ENCODE data around the gene GUCD1. TPM values are rescaled to one million over a fixed set of nuclear protein-coding genes. Genes with fewer than 3 reads are reported as not detected.
"Not testable (repeated sequence)": the region's sequence is repeated elsewhere in the genome, so short reads cannot be mapped to it uniquely, and the experiment has no call there.

Gene GUCD1
- total RNA-seq, 2 experiments from 2014 or later = 103 to 104 TPM

- POLR2A ChIA-PET = no interaction called here
- H3K4me3 Mint-ChIP-seq = no peak overlapping the region
- H3K36me3 Mint-ChIP-seq = peaks cover 19% of the 10 kb centered on the region
- ATAC-seq (ENCODE audit: low read depth) (no peak), DNase-seq (no peak)
- H3K27me3 Mint-ChIP-seq = no peaks in the 10 kb centered on the region
- no peak overlapping the region for H3K27ac Mint-ChIP-seq
- H3K4me1 Mint-ChIP-seq = no peaks in the 10 kb centered on the region
- no peaks in the 10 kb centered on the region for H3K9me3 Mint-ChIP-seq
Observed at GRCh38 chr22:24543185-24543601, 11.7 kb downstream of the GUCD1 start.

GRCh38 chr22:24542641-24543040, 12.3 kb downstream of the GUCD1 start:
- ATAC-seq (ENCODE audit: low read depth) = no peak
- no peak overlapping the region for H3K27ac Mint-ChIP-seq
- H3K9me3 Mint-ChIP-seq = no peaks in the 10 kb centered on the region
- no peaks in the 10 kb centered on the region for H3K27me3 Mint-ChIP-seq
- no peaks in the 10 kb centered on the region for H3K4me1 Mint-ChIP-seq
- H3K4me3 Mint-ChIP-seq = no peak overlapping the region
- POLR2A ChIA-PET = no interaction called here
- H3K36me3 Mint-ChIP-seq = peaks cover 19% of the 10 kb centered on the region
- no peak for DNase-seq

GRCh38 chr22:24541681-24542515, 13.0 kb downstream of the GUCD1 start:
- H3K4me3 Mint-ChIP-seq = no peak overlapping the region
- H3K9me3 Mint-ChIP-seq = no peaks in the 10 kb centered on the region
- ATAC-seq (ENCODE audit: low read depth) = no peak
- POLR2A ChIA-PET = interaction anchor here (0.7 to 1.3 kb wide), 2 partner anchors 8 to 13 kb away, joined by 3 to 4 read pairs; partner anchors contain the start of gene GUCD1
- H3K36me3 Mint-ChIP-seq = peaks cover 16% of the 10 kb centered on the region
- DNase-seq = no peak
- no peaks in the 10 kb centered on the region for H3K27me3 Mint-ChIP-seq
- no peak overlapping the region for H3K27ac Mint-ChIP-seq
- no peaks in the 10 kb centered on the region for H3K4me1 Mint-ChIP-seq

DNA sequence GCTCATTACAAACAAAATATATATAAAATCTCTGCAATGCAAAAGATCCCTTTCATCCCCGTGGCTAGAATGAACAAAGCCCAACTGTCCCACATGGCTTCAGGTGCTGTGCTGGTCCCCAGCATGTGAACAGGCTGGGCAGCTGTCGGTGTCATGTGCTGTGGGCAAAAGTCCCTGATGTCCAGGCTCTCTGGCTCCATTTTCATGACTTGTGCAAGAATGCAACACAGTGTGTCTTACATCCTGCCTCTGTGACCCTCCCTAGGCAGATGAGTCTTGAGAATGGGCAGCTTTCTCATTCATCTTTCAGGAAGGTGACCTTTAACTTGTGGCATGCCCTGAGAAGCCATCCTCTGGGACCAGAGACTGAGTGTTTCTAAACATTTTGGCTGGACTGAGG, 14.5 kb downstream of the GUCD1 start:
- Mint-ChIP-seq H3K27ac (no peak overlapping the region), H3K4me1 (no peaks in the 10 kb centered on the region), H3K36me3 (peaks cover 11% of the 10 kb centered on the region), H3K9me3 (no peaks in the 10 kb centered on the region), H3K27me3 (no peaks in the 10 kb centered on the region), H3K4me3 (no peak overlapping the region)
- no peak for ATAC-seq (ENCODE audit: low read depth)
- DNase-seq = no peak
- POLR2A ChIA-PET = interaction anchor here (0.8 kb wide), 1 partner anchor 13 kb away, joined by 3 read pairs; no protein-coding TSS in a partner anchor

DNA sequence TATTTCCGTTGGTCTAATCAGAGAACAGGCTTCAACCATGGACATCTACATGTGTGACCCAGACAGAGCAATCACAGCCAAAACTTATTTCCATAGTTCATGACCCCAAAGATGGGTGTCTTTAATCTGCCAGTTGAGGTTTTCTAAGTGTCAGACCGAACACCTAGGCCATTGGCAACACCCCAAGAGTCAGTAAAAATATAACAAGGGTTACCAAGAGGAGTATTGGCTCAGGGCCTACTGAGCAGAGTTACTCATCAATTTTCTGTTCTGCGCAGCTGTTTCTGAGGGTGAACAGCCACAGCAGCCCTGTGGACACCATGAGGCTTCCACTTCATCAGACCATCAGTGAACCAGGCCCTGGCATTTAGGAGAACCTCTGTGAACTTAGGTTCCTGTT, 18.8 kb downstream of the GUCD1 start:
- POLR2A ChIA-PET = no interaction called here
- DNase-seq = no peak
- H3K4me1 Mint-ChIP-seq = no peaks in the 10 kb centered on the region
- H3K9me3 Mint-ChIP-seq = no peaks in the 10 kb centered on the region
- ATAC-seq (ENCODE audit: low read depth) = no peak
- H3K27me3 Mint-ChIP-seq = peaks cover 6% of the 10 kb centered on the region
- H3K27ac Mint-ChIP-seq = no peak overlapping the region
- H3K36me3 Mint-ChIP-seq = peaks cover 8% of the 10 kb centered on the region
- H3K4me3 Mint-ChIP-seq = no peak overlapping the region

DNA sequence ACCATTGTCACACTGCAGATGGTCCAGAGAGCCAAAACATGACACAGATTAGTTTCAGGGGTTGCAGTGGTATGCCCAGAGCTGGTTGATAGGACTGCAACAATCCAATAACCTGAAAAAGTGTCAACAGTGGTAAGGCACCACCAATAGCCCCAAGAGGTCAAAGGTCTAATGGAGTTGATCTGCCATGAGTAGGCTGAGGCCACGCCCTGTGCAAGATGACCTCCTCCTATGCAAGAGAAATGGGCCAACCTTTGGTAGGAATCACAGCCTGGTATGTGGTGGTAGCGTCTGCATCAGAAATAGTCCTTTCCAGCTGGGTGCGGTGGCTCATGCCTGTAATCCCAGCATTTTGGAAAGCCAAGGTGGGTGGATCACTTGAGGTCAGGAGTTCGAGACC, 19.6 kb downstream of the GUCD1 start:
- ATAC-seq (ENCODE audit: low read depth) (no peak), DNase-seq (no peak)
- Mint-ChIP-seq H3K4me1 (no peaks in the 10 kb centered on the region), H3K27ac (no peak overlapping the region), H3K4me3 (no peak overlapping the region), H3K9me3 (no peaks in the 10 kb centered on the region), H3K27me3 (peaks cover 10% of the 10 kb centered on the region), H3K36me3 (peaks cover 6% of the 10 kb centered on the region)
- POLR2A ChIA-PET = interaction anchor here (0.7 kb wide), 1 partner anchor 320 kb away, joined by 4 read pairs; no protein-coding TSS in a partner anchor

GRCh38 chr22:24532075-24532474, 22.9 kb downstream of the GUCD1 start:
- Mint-ChIP-seq H3K36me3 (no peaks in the 10 kb centered on the region), H3K4me3 (no peak overlapping the region), H3K4me1 (no peaks in the 10 kb centered on the region), H3K27ac (no peak overlapping the region), H3K27me3 (peaks cover 15% of the 10 kb centered on the region), H3K9me3 (no peaks in the 10 kb centered on the region)
- ATAC-seq (ENCODE audit: low read depth) (no peak), DNase-seq (no peak)
- POLR2A ChIA-PET = no interaction called here

DNA sequence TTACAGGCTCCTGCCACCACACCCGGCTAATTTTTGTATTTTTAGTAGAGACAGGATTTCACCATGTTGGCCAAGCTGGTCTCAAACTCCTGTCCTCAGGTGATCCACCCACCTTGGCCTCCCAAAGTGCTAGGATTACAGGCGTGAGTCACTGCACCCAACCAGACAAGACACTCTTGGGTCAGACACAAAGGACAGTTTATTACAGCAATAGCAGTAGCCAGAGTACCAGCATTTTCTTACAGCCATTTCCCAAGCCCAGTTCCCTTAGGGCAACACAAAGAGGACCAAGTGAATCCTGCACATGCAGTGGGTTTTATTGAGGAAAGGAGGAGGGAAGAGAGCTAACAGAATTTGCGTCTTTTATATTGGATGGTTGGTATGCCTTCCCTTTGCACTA, 24.0 kb downstream of the GUCD1 start:
- H3K9me3 Mint-ChIP-seq; H3K4me3 Mint-ChIP-seq; POLR2A ChIA-PET; ATAC-seq (ENCODE audit: low read depth); H3K27ac Mint-ChIP-seq; DNase-seq; H3K4me1 Mint-ChIP-seq; H3K36me3 Mint-ChIP-seq: not testable (repeated sequence)
- H3K27me3 Mint-ChIP-seq = peaks cover 15% of the 10 kb centered on the region

- no peak overlapping the region for H3K4me3 Mint-ChIP-seq
- peaks cover 8% of the 10 kb centered on the region for H3K4me1 Mint-ChIP-seq
- no peak overlapping the region for H3K27ac Mint-ChIP-seq
- DNase-seq = no peak
- H3K9me3 Mint-ChIP-seq = no peaks in the 10 kb centered on the region
- POLR2A ChIA-PET = no interaction called here
- ATAC-seq (ENCODE audit: low read depth) = no peak
- peaks cover 15% of the 10 kb centered on the region for H3K27me3 Mint-ChIP-seq
- H3K36me3 Mint-ChIP-seq = no peaks in the 10 kb centered on the region
Observed at GRCh38 chr22:24529898-24530297, 25.0 kb downstream of the GUCD1 start.

GRCh38 chr22:24526191-24526590, 28.7 kb downstream of the GUCD1 start:
- POLR2A ChIA-PET = no interaction called here
- Mint-ChIP-seq H3K27ac (no peak overlapping the region), H3K27me3 (peaks cover 9% of the 10 kb centered on the region), H3K9me3 (no peaks in the 10 kb centered on the region), H3K36me3 (no peaks in the 10 kb centered on the region), H3K4me3 (no peak overlapping the region), H3K4me1 (peaks cover 16% of the 10 kb centered on the region)
- DNase-seq = no peak
- no peak for ATAC-seq (ENCODE audit: low read depth)

- H3K4me3 Mint-ChIP-seq = no peak overlapping the region
- POLR2A ChIA-PET = no interaction called here
- H3K36me3 Mint-ChIP-seq = no peaks in the 10 kb centered on the region
- H3K9me3 Mint-ChIP-seq = no peaks in the 10 kb centered on the region
- H3K27me3 Mint-ChIP-seq = peaks cover 6% of the 10 kb centered on the region
- H3K4me1 Mint-ChIP-seq = peaks cover 16% of the 10 kb centered on the region
- ATAC-seq (ENCODE audit: low read depth) (peak; percentile 89), DNase-seq (peak; percentile 83)
- no peak overlapping the region for H3K27ac Mint-ChIP-seq
Observed at GRCh38 chr22:24525416-24526037, 29.4 kb downstream of the GUCD1 start.

- Mint-ChIP-seq H3K27me3 (no peaks in the 10 kb centered on the region), H3K4me3 (no peak overlapping the region), H3K9me3 (no peaks in the 10 kb centered on the region), H3K4me1 (peaks cover 19% of the 10 kb centered on the region), H3K27ac (no peak overlapping the region), H3K36me3 (no peaks in the 10 kb centered on the region)
- ATAC-seq (ENCODE audit: low read depth) (no peak), DNase-seq (no peak)
- POLR2A ChIA-PET = no interaction called here
Observed at GRCh38 chr22:24523873-24524272, 31.1 kb downstream of the GUCD1 start.

DNA sequence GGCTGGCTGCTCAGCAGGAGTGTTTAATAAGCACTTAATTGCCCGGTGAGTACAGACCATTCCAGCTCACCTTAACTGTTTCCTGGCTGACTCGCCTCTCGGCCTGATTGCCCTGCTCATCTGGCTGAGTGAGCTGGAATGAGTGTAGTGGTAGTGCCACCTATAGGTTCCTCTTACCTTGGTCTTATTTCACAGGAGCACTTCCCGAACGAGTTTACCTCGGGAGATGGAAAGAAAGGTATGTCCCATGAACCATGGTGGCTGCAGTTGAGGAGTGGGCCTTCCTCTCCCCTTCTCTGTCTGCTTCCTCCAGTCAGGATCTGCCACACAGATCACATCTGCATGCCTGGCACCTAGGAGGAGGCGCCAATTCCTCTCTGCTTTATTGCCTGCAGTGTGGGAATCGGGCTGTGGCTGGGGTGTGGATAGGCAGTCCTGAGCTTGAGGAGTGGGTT, 33.1 kb downstream of the GUCD1 start:
- H3K27ac Mint-ChIP-seq = no peak overlapping the region
- peaks cover 11% of the 10 kb centered on the region for H3K27me3 Mint-ChIP-seq
- H3K36me3 Mint-ChIP-seq = no peaks in the 10 kb centered on the region
- ATAC-seq (ENCODE audit: low read depth) (peak; percentile 47), DNase-seq (peak; percentile 46)
- POLR2A ChIA-PET = interaction anchor here (1.3 kb wide), 1 partner anchor 100 kb away, joined by 5 read pairs; no protein-coding TSS in a partner anchor
- no peaks in the 10 kb centered on the region for H3K9me3 Mint-ChIP-seq
- H3K4me1 Mint-ChIP-seq = peaks cover 24% of the 10 kb centered on the region
- H3K4me3 Mint-ChIP-seq = peak overlapping the region; percentile 39

DNA sequence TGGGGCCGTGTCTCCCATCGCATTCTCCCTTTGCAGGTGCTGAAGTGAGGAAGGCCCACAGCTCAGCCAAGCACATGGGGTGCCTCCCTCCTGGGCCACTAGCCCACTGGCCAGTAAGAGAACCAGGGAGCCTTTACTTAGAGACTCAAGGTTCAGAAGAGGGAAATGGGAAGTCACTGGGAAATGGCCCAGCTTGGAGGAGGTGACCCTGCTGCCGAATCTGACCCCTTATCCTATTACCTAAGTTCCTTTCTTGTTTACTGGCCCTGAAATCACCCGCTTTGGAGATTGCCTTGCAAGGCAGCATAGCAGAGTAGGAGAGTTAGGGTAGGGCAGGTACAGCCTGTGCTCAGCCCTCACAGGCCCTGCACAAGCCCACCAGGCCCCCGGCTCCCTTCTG, 35.4 kb downstream of the GUCD1 start:
- Mint-ChIP-seq H3K4me1 (peaks cover 14% of the 10 kb centered on the region), H3K36me3 (no peaks in the 10 kb centered on the region), H3K27ac (no peak overlapping the region), H3K27me3 (peaks cover 11% of the 10 kb centered on the region), H3K9me3 (no peaks in the 10 kb centered on the region), H3K4me3 (no peak overlapping the region)
- DNase-seq (no peak), ATAC-seq (ENCODE audit: low read depth) (no peak)
- POLR2A ChIA-PET = no interaction called here
